ENCODE data around the gene HIVEP1. TPM values are rescaled to one million over a fixed set of nuclear protein-coding genes. Genes with fewer than 3 reads are reported as not detected.

The HIVEP1 gene
- total and polyA plus RNA-seq, 12 donors = 3.4 to 20.9 (median 13.3) TPM

DNA sequence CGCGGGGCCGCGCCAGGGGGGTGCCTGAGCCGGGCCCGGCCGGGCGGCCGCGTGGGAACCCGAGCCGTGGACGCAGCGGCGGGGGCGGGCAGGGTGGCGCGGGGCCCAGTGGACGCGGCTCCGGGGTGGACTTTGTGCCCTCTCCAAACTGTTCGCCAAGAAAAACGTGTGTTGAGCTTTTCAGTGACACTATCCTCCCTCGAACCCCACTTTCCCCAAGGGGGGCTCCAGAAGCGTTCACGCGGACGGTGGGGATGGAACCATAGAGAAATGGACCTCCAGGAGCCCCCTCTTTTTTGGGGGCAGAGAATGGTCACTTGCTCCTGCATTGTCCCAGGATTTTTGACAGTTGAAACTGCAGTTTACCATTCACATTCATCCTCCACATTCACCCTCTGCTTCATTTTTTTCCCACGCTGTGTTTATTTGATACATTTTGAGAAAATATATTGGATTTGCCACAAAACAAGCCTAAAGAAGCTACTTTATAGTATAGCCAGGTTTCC lies 2.9 kb upstream of the HIVEP1 start:
- ATAC-seq = no peak
- peak overlapping the region; percentile 87 to 98 (median 96) for H3K27ac ChIP-seq
- peaks cover 0 to under 1% (median 0%) of the 10 kb centered on the region in 11 donors for H3K9me3 ChIP-seq
- peak overlapping the region; percentile 35 to 92 (median 73) for H3K4me3 ChIP-seq
- H3K4me1 ChIP-seq = peaks cover 4 to 36% (median 30%) of the 10 kb centered on the region in 9 donors
- intact Hi-C loops (cut with DNase I) = loop anchor here in 3 of 10 donors (2.0 to 10.0 kb wide), 7 partner anchors 42 to 352 kb away; no protein-coding TSS in a partner anchor
- TF ChIP-seq CTCF (IDR thresholded peaks at IDR 0.05) = no peak
- no peaks in the 10 kb centered on the region for H3K36me3 ChIP-seq
- 2% methylated on average over 29 of the region's 29 CpGs for WGBS, 2 donors
- DNase-seq = no peak
- H3K27me3 ChIP-seq = no peaks in the 10 kb centered on the region

- 4 to 5% methylated on average over 9 of the region's 9 CpGs for WGBS, 2 donors
- intact Hi-C loops (cut with DNase I) = loop anchor here in 6 of 10 donors (2.0 to 10.0 kb wide), 11 partner anchors 43 to 359 kb away; no protein-coding TSS in a partner anchor
Observed at GRCh38 chr6:12009876-12010634, 2.1 kb upstream of the HIVEP1 start.

DNA sequence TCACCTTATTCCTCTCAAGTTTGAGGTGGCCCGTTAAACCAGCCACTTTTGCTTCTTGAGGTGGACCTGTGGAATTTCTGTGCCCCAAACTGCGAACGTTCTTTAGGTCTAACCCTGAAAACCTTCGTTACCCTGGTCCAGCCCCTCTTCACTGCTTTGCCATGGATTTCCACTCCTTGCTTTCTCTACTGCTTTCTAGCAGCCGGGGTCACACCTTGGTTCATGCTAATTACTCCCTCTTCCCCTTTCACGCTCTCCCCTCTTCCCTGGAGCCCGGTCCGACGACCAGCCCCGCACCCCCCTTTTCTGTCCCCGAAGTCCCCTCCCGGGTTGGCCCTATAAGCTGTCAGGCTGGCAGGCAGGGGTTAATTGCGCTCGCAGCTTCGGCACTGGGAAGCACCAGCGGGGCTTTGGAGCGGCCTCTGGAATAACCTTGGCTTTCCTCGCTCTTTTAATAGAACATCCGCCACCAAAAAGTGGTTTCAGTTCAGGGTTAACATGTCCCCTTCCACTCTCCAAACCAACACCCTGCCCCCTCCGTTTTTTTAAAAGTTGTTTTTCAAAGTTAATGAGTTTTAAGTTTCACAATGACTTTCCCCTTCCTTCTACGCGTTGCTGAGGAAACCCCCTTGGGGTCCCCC lies 1.4 kb upstream of the HIVEP1 start:
- no peak for TF ChIP-seq CTCF (IDR thresholded peaks at IDR 0.05)
- DNase-seq = peak; percentile 69 to 84
- Histone ChIP-seq H3K4me1 (peaks cover 4 to 39% (median 30%) of the 10 kb centered on the region in 9 donors), H3K27me3 (no peaks in the 10 kb centered on the region), H3K4me3 (peak overlapping the region; percentile 40 to 92 (median 73)), H3K9me3 (peaks cover 0 to 8% (median 0%) of the 10 kb centered on the region in 11 donors), H3K27ac (peak overlapping the region; percentile 81 to 98 (median 96)), H3K36me3 (peaks cover 0 to 7% (median 0%) of the 10 kb centered on the region in 9 donors)
- ATAC-seq = peak; percentile 11 to 68 (median 61)
- 1% methylated on average over 22 of the region's 22 CpGs for WGBS, 2 donors
- intact Hi-C loops (cut with DNase I) = loop anchor here in 5 of 10 donors (2.0 to 10.0 kb wide), 5 partner anchors 238 to 360 kb away; no protein-coding TSS in a partner anchor

More at GRCh38 chr6:12009876-12010634, 2.1 kb upstream of the HIVEP1 start:
- peaks cover 4 to 39% (median 30%) of the 10 kb centered on the region in 9 donors for H3K4me1 ChIP-seq
- H3K27me3 ChIP-seq = no peaks in the 10 kb centered on the region
- DNase-seq (peak in 1 of 2 donors; percentile 62), ATAC-seq (peak in 2 of 8 donors; percentile 11 to 25)
- H3K9me3 ChIP-seq = peaks cover 0 to 8% (median 0%) of the 10 kb centered on the region in 11 donors
- no peak for TF ChIP-seq CTCF (IDR thresholded peaks at IDR 0.05)
- H3K4me3 ChIP-seq = peak overlapping the region; percentile 40 to 92 (median 73)
- H3K36me3 ChIP-seq = peaks cover 0 to 4% (median 0%) of the 10 kb centered on the region in 9 donors
- peak overlapping the region; percentile 81 to 98 (median 96) for H3K27ac ChIP-seq

All from heart right ventricle (tissue), 16 donors.